Fibroblast of pulmonary artery (primary cell): ENCODE data around the gene CCDC83.
A peak's percentile ranks its signal among the peaks of the same experiment; 100 is the strongest.
"Not testable (repeated sequence)": the region's sequence is repeated elsewhere in the genome, so short reads cannot be mapped to it uniquely, and the experiment has no call there.

Source experiments
- DNase-seq: peaks from one replicate; pipeline ENCODE4 v3.0.0-alpha.2; 2010; ENCODE audit warnings: low read depth
- H3K4me3 ChIP-seq: replicated peaks from 2 replicates; pipeline ENCODE4 v1.5.1; 2011; ENCODE audit warnings: low read depth, mild to moderate bottlenecking, control low read depth, low read length, moderate library complexity
- CTCF ChIP-seq: IDR thresholded peaks from 2 replicates; pipeline ENCODE4 v1.5.1; 2011; ENCODE audit warnings: mild to moderate bottlenecking, control low read depth, low read length, inconsistent platforms; ENCODE audit errors: missing control alignments

CCDC83 gene

GRCh38 chr11:85845124-85845631, 10.0 kb upstream of the CCDC83 start:
- TF ChIP-seq CTCF, result no peak
- DNase-seq, result peak; percentile 33
- no peak overlapping the region for H3K4me3 ChIP-seq

GRCh38 chr11:85847436-85847835, 7.7 kb upstream of the CCDC83 start:
- no peak for TF ChIP-seq CTCF
- DNase-seq, result no peak
- no peak overlapping the region for H3K4me3 ChIP-seq

GRCh38 chr11:85848006-85848405, 7.2 kb upstream of the CCDC83 start:
- H3K4me3 ChIP-seq, result no peak overlapping the region
- no peak for DNase-seq
- no peak for TF ChIP-seq CTCF

GRCh38 chr11:85848556-85848955, 6.6 kb upstream of the CCDC83 start:
- no peak for DNase-seq
- TF ChIP-seq CTCF, result no peak
- H3K4me3 ChIP-seq, result no peak overlapping the region

GRCh38 chr11:85852754-85853153, 2.4 kb upstream of the CCDC83 start:
- not testable (repeated sequence) for H3K4me3 ChIP-seq, DNase-seq

- not testable (repeated sequence) for DNase-seq, H3K4me3 ChIP-seq
Measured at GRCh38 chr11:85853541-85853940, 1.6 kb upstream of the CCDC83 start.

GRCh38 chr11:85854212-85854556, 999 bp upstream of the CCDC83 start:
- H3K4me3 ChIP-seq, result peak overlapping the region; percentile 58
- DNase-seq, result no peak
- no peak for TF ChIP-seq CTCF

GRCh38 chr11:85854557-85855340, 434 bp upstream of the CCDC83 start:
- TF ChIP-seq CTCF, result peak; percentile 32
- peak; percentile 95 for DNase-seq
- peak overlapping the region; percentile 58 for H3K4me3 ChIP-seq
